ENCODE measurements around the gene LHX1. TPM values are rescaled to one million over a fixed set of nuclear protein-coding genes. Genes with fewer than 3 reads are reported as not detected.
A peak's percentile ranks its signal among the peaks of the same experiment; 100 is the strongest.

LHX1 gene
- total RNA-seq, 1 experiment from 2014 or later, result 0.05 TPM

DNA sequence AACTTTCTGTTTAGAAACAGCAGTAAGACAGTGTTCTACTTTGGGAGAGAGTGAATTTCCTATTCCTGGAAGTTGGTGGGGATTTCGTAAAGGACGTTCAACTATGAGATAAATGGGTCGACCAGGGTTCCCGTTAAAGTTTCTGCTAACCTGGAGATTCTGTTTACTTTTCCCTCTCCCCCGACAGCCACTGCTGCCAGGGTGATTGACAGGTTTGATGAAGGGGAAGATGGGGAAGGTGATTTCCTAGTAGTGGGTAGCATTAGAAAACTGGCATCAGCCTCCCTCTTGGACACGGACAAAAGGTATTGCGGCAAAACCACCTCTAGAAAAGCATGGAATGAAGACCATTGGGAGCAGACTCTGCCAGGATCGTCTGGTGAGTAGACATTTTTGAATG lies 12.8 kb downstream of the LHX1 start:
- DNase-seq (ENCODE audit: extremely low read depth, low read depth), result no peak

DNA sequence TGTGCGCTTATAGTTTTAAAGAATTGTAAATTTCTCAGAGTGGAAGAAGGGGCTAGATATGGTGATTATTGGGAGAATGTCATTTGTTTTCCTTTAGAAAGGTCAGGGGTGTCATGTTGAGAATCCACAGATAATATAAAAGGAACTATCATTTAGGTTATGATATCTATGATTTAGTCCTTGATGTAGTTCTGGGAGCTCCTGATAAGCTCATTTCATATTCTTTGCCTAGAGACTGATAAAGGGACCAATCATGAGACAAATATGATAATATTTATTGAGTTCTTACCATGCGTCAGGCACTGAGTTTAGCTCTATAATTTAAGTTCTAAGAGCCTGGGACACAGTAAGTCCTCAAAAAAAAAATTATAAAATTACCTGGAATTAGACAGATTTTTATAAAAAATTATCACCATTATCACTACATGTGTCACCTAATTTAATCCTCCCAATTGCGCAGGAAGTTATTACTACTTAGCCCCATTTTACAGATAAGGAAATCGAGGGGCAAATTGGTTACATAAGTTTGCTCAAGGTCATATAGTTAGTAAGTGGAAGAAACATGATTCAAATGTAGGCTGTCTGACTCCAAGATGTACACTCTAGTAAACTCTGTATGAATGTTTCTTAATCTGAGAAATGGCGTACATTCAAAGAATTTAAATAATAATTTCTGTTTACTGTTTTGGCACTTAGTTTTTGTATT lies 14.0 kb downstream of the LHX1 start:
- no peak for DNase-seq (ENCODE audit: extremely low read depth, low read depth)

DNA sequence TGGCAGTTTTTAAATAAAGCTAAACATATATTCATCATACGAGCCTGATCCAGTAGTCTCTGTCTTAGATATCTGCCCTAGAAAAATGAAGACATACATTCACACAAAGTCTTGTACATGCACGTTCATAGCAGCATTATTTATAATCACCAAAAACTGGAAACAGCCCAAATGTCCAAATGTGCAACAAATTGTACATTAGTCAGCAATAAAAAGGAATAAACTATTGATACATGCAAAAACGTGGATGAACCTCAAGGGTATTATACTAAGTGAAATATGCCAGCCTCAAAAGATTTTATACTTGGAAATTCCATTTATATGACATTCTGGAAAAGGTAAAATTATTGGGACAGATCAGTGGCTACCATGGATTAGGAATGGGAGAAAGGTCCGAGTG lies 34.2 kb downstream of the LHX1 start:
- no peak for DNase-seq (ENCODE audit: extremely low read depth, low read depth)

DNA sequence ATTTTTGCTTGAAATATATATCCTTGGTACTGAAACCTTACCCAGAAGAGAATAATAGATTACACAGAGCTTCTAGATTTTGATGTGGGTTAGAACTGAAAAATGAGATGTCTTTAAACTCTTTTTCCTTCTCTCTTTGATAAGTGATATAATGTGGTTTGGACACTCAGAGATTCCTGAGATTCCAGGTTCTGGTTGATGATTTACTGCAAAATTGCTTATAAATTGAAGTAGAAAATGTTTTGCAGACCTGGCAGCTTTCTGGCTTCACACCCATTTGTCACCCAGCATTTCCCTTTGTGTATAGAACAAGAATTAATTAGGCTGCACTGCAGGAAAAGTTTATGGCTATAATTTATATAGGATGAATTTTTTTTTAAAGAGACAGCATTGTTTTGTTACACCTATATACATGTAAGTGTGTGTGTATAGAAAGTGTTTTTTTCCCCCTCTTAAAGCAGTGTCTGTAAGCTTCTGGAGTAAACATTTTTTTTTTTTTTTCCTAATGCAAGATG lies 35.0 kb downstream of the LHX1 start:
- no peak for DNase-seq (ENCODE audit: extremely low read depth, low read depth)

DNA sequence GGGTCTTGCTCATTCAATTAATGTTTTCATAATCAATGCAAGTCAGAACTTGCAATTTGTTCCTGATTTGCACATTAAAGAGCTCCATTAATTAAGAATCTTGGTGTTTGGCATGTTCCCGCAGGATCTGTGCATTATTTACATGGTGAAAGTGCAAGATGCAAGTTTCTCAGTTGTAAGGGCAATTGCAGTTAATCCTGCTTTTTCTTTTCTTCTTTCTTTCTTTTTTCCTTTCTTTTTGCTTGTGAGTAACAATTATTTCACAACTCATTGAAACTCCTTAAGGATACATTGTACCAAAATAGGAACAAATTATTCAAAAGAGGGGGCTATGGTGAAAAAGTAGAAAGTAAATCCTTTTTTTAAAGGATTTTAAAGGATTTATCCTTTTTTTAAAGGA lies 35.6 kb downstream of the LHX1 start:
- no peak for DNase-seq (ENCODE audit: extremely low read depth, low read depth)

DNA sequence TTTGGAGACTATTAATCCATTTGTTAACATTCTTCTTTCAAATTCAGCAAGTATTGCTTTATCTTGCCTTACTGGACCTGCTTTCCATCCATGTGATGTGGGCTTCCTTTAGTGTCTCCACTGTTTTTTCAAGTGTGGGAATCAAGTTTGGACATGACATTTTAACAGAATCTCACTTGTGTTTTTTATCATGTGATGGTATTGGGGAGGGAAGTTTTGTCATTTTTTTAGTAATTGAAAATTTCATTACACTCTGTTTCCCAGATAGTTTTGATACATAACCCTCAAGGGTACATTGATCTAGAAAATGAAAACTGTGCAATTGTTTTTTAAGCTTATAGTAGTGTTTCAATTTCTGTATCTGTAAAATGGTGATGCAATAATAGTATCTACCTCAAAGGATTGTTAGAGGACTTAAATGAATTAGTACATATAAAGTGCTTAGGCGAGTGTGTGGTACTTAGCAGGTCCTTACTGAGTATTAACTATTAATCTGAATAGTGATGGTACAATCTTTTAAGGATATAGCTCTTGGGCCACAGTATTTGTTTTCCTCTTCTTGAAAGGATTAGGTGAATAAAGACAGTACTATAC lies 38.7 kb downstream of the LHX1 start:
- DNase-seq (ENCODE audit: extremely low read depth, low read depth), result no peak

DNA sequence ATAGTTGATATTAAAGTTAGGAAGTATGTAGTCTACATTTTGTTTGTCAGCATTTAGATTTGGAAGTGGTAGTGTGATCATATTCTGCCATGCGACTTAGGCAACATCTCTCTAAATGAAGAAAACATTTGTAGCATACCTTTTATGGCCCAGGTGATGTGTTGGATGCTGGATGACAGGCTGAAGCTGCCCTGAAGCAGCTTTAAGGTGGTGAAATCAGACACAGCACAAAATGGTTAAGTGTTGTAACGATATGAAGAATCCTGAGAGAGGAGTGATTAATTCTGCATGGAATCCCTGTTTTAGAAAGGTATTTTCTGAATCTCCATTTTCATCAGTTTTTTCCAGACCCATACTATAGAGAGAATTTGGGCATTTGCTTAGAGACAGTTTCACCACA lies 39.8 kb downstream of the LHX1 start:
- no peak for DNase-seq (ENCODE audit: extremely low read depth, low read depth)

DNA sequence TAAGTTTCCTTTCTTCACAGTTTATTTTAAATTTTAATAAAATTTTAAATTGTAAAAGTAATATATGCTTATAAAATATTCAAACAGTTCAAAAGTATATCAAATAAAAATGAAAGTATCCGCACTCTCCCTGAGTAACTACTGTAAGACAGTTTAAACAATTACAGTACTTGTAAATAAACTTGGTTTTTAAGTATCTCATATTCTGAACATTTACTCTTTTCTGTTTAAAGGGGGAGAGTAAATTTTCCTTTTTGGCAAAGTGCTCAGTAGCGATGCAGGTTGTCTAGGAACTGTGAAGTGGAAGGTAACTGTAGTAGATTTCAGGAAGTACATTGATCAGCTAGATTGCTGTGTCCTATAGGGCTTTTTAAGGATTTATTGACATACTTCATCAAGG lies 40.3 kb downstream of the LHX1 start:
- DNase-seq (ENCODE audit: extremely low read depth, low read depth), result no peak

DNA sequence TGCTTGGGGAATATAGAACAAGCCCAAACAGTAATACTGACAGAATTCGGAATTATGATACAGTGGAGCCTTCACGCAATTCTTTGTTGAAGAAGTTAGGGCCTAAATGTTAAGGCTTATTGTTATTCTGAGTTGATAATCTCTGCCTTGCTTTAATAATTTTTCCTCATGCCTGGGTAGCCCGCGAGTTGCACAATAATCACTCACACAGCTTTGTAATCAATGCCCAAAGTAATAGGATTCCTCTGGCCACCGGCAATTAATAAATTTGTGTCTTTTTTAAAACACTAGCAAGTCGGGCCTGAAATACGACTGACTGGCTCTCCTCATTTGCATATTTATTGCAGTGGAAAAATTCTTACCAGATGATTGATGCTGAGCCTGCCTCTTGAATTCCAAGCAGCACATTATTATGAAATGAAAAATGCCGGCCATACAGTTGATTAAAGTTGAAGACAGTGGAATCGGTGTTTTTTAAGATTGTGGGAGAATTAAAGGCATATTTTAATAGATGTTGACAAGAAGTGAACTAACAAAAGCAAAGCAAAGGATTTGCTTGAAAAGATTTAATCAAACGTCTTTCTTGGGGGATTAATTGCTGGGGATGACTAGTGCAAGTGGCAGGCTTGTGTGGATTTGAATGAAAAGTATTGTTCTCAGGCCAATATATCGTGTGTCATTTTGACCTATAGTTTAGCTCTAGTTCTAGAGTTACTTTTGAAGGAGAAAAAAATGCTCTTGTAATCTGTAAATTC lies 41.7 kb downstream of the LHX1 start:
- DNase-seq (ENCODE audit: extremely low read depth, low read depth), result no peak

DNA sequence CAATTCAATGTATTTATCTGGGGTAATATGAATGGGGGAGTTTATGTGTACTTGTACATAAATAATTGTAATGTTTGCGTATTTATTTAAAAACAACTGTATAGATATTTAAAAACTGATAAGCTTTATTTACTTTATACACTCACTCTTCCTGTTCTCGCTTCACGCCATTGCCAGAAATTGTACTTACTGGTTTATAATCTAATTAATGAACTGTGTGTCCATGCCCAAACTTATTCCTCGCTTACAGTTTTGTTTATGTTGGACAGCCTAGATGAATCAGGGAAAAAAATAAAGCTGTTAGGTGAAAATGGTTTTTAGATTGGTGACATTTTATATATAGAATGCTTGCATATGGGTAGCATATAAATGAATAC lies 42.3 kb downstream of the LHX1 start:
- no peak for DNase-seq (ENCODE audit: extremely low read depth, low read depth)

DNA sequence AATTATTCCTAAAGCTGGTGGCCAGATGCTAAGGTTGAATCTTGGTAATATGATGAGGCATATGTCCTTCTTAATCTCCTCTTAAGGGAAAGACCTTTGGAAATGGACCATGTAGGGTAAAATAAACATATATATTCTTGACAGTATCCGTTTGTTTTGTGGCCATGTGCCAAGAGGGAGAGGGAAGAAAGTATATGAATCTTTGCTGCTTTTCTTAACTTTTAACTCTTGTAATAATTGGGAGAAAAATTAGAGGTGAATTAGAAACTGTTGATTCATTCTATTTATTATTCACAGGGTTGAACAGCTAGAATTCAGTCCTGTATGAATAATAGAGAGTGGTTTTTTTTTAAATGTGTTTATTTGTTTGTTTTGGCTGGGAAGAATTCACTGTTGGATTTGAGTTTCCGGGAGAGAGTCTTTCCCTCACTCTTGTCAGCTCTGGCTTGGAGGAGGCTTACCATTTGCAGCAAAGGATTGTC lies 43.0 kb downstream of the LHX1 start:
- DNase-seq (ENCODE audit: extremely low read depth, low read depth), result peak; percentile 23

DNA sequence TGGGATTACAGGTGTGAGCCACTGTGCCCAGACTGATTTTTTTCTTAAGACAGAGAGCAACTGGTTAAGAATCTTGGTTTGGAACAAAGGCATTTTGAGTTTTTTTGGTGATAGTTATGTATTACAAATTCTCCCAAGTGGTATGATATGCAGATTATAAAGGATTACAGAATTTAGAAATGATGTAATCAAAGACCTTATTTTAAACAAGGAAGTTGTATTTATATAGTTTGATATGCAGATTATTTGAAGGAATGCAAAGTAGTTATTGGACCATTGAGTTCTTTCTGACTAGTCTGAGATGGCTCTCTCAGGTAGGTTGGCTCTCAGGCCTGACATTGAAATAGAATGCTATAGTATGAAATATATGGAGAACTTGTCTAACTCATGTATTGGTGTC lies 46.3 kb downstream of the LHX1 start:
- DNase-seq (ENCODE audit: extremely low read depth, low read depth), result no peak

DNA sequence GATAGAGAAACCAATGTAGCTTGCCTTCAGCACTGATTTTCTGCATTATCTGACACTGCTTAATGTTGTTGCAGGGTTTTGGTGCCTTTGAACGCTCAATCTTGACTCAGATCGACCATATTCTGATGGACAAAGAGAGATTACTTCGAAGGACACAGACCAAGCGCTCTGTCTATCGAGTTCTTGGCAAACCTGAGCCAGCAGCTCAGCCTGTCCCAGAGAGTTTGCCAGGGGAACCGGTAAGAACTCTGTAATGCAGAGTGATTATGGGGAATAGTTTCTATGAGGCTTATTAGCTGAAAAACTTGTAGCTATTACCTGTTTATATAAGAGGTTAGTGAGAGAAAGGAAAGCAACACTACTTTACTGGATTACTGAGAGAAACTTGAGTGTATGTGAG lies 51.9 kb downstream of the LHX1 start:
- no peak for DNase-seq (ENCODE audit: extremely low read depth, low read depth)

DNA sequence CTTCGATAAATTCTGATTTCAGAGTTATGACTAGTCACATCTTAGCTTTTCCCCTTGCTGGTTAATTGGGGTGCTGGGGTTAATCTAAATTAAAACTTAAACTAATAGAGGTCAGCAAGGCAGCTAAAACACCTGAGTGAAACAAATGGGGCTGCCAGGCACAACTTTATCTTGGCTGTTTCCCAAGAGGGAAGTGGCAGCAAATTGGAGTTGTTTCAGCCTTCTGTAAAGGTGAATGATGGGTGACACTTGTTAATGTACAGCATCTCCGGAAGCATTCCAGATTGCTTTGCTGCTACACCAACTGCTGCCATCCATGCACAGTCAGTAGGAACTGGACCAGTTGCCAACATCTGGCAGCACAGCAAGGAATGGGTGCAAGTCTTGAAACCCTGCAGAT lies 55.4 kb downstream of the LHX1 start:
- no peak for DNase-seq (ENCODE audit: extremely low read depth, low read depth)

DNA sequence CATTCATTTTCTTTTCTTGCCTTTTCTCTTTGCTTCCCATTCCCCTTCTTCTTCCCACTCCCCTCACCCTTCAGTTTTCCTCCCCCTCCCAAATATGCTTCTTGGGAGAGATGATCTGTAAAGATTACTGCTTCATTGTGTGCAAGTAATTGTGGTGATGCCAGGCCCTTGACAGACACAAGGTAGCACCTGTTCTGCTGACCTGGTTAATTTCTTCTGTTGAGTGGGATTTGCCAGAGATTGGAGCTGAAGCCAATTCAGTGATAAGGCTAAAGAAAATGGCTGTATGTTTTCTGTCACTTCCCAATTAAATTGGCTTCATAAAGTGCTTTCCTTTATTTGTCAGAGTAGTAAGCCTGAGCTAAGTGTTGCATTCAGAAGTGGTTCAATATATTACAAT lies 56.0 kb downstream of the LHX1 start:
- DNase-seq (ENCODE audit: extremely low read depth, low read depth), result no peak

Small RNA genes within 50 kb of the gene (small RNA-seq; reads per million reads assigned to genes)
- 0 reads per million in 2 experiments for gene AC243773.2

Other genes starting within 250 kb of the LHX1 start
- gene AATF, start 11.5 kb downstream of the LHX1 start, total RNA-seq (2014; rRNA removed; shearing (Covaris generic)), result 53.0 and 54.8 TPM in 2 replicates

Measured in NCI-H460 (cell line).